Adipocyte (in vitro differentiated cells): Measurements from ENCODE around the gene SLC35G2.
A peak's percentile ranks its signal among the peaks of the same experiment; 100 is the strongest.

Experiments
- DNase-seq: peaks from one replicate; pipeline ENCODE4 v3.0.0-alpha.2; 2015; ENCODE audit warnings: low read depth
- H3K27me3 ChIP-seq: replicated peaks from 2 replicates; pipeline ENCODE4 v1.7.0; 2013; ENCODE audit warnings: mild to moderate bottlenecking, low read length, moderate library complexity; ENCODE audit not compliant: control insufficient read depth, insufficient read depth
- H3K36me3 ChIP-seq: 2 replicates; pipeline ENCODE4 v1.7.0; 2013; ENCODE audit warnings: low read length, mild to moderate bottlenecking, moderate library complexity; ENCODE audit not compliant: control insufficient read depth, insufficient read depth, severe bottlenecking
- H3K4me1 ChIP-seq: 2 replicates; pipeline ENCODE4 v1.7.0; 2013; ENCODE audit warnings: mild to moderate bottlenecking, low read length, moderate library complexity; ENCODE audit not compliant: control insufficient read depth, insufficient read depth
- H3K4me3 ChIP-seq: 2 replicates; pipeline ENCODE4 v1.7.0; 2013; ENCODE audit warnings: mild to moderate bottlenecking, low read length, moderate library complexity
- H3K9ac ChIP-seq: 2 replicates; pipeline ENCODE4 v1.7.0; 2013; ENCODE audit warnings: mild to moderate bottlenecking, low read length, moderate library complexity
- H3K9me3 ChIP-seq: 2 replicates; pipeline ENCODE4 v1.7.0; 2013; ENCODE audit warnings: mild to moderate bottlenecking, low read length, moderate library complexity; ENCODE audit not compliant: control insufficient read depth

Gene SLC35G2

DNA sequence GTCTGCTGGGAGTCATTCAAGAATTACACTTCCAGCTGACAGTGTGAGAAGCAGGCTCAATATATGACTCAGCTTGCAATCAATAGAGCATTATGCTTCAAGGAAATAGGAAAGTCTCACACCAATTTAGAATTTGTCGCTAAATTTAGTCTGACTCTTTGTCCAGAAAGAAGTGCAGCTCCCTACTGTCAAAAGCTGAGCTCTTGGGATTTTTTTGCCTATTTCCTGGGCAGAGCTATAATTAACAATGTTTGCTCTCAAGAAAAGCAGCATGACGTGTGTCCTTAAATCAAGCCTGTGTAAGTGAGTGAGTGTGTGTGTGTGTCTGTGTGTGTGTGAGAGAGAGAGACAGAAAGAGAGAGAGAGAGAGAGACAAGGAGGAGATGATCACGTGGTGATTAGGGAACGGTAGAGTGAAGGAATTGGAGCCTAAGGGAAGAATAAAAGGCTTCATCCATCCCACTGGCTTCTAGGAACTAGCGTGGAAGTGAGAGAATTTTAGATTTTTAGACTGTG, 16.4 kb upstream of the SLC35G2 start:
- Histone ChIP-seq H3K4me1 (peaks cover 9% of the 10 kb centered on the region), H3K27me3 (no peaks in the 10 kb centered on the region), H3K9me3 (no peaks in the 10 kb centered on the region), H3K4me3 (peak overlapping the region; percentile 23), H3K36me3 (no peaks in the 10 kb centered on the region), H3K9ac (no peak overlapping the region)
- DNase-seq = peak; percentile 22

DNA sequence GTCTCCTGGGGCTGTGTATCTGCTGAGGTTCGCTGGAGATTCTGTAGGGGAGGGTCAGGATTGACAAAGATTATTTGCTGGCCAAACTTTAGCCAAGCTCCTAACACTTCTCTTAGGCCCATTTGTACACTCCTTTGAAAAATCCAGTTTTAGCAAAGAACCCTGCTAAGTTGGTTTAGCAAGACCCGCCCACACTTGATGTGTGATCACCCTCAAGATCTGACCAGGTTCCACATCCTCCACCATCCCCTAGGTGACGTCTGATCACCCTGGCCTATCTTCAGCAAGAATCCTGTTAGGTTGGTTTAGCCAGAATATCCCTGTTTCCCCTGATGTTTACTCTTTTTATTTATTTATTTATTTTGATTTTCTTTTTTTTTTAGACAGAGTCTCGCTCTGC, 14.8 kb upstream of the SLC35G2 start:
- H3K9me3 ChIP-seq = no peaks in the 10 kb centered on the region
- H3K9ac ChIP-seq = no peak overlapping the region
- no peak for DNase-seq
- H3K4me3 ChIP-seq = no peak overlapping the region
- no peaks in the 10 kb centered on the region for H3K27me3 ChIP-seq
- H3K4me1 ChIP-seq = peaks cover 9% of the 10 kb centered on the region
- no peaks in the 10 kb centered on the region for H3K36me3 ChIP-seq

DNA sequence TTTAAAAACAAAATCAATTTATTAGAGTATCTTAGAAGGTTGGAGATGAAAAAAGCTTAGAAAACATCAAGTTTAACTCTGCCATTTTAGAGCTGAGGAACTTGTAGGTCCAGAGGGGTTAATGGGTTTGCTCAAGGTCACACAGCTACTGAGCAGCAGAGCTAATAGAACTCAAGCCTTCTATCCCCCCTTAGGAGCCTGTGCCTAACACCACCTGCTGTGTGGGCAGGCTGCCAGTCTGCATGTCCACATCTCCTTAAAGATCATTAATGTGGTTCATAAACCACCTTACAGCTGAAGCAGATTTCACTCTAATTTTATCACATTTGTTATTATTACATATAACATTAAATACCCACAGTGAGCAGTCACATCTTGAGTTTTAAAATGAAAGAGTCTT, 14.1 kb upstream of the SLC35G2 start:
- Histone ChIP-seq H3K4me3 (no peak overlapping the region), H3K27me3 (no peaks in the 10 kb centered on the region), H3K9me3 (no peaks in the 10 kb centered on the region), H3K36me3 (no peaks in the 10 kb centered on the region), H3K9ac (no peak overlapping the region), H3K4me1 (peaks cover 9% of the 10 kb centered on the region)
- DNase-seq = no peak

DNA sequence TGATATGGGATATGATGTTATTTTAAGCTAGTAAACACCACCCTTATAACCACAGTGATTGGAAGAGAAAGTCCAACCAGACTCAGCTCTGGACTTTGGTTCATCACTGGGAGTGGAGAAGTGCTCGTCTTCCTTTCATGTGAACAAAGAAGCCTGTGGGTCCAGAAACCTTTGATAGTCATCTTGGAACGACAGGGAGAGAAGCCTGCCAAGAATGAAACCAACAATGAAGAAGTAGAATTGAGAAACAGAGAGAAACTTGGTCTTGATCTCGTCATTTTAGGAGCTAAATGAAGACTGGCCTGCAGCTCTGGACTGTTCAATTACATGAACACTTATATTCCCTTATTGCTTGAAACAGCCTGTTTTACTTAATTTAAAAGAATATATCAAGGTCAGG, 13.1 kb upstream of the SLC35G2 start:
- H3K4me3 ChIP-seq = no peak overlapping the region

DNA sequence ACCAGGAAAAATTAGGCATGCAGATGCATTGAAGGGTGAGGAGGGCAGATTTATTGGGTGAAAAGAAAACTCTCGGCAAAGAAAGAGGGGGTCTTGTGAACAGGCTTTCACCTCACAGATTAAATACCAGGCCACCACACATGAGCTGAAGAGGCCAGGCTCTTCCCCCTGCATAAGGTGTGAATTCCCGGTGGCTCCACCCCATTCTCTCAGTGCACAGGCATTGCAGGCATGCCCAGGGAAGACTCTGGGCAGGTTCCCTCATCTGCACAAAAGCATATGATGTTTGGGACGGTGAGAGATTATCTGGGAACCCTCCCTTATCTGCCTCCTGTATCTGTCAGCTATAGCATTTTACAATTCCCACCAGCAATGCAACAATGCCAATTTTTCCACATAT, 7.2 kb upstream of the SLC35G2 start:
- no peak overlapping the region for H3K4me3 ChIP-seq
- no peaks in the 10 kb centered on the region for H3K27me3 ChIP-seq
- no peak for DNase-seq
- H3K9ac ChIP-seq = no peak overlapping the region
- no peaks in the 10 kb centered on the region for H3K36me3 ChIP-seq
- H3K9me3 ChIP-seq = no peaks in the 10 kb centered on the region
- H3K4me1 ChIP-seq = no peaks in the 10 kb centered on the region

More for the DNA sequence above, 13.1 kb upstream of the SLC35G2 start:
- no peaks in the 10 kb centered on the region for H3K9me3 ChIP-seq
- H3K9ac ChIP-seq = no peak overlapping the region
- peaks cover 9% of the 10 kb centered on the region for H3K4me1 ChIP-seq
- H3K27me3 ChIP-seq = no peaks in the 10 kb centered on the region
- no peak for DNase-seq
- no peaks in the 10 kb centered on the region for H3K36me3 ChIP-seq

DNA sequence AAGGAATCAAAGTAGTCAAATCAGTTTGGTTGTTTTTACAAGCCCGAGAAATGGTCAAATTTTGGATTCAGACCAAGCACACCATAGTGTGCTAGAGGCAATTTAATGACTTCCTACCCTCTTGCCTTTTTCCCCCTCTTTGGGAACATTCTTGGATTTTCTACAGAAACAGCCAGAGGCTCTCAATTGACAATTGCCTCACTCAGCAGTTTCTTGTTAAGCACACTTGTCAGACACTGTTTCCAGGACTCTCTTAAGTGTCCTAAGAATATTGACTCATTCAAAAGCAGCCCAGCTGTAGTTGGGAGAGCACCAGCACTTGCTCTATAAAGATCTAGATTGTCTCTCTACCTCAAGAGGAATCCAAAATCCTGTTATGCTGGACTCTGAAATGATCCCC, 1.5 kb upstream of the SLC35G2 start:
- H3K36me3 ChIP-seq = no peaks in the 10 kb centered on the region
- H3K9ac ChIP-seq = no peak overlapping the region

DNA sequence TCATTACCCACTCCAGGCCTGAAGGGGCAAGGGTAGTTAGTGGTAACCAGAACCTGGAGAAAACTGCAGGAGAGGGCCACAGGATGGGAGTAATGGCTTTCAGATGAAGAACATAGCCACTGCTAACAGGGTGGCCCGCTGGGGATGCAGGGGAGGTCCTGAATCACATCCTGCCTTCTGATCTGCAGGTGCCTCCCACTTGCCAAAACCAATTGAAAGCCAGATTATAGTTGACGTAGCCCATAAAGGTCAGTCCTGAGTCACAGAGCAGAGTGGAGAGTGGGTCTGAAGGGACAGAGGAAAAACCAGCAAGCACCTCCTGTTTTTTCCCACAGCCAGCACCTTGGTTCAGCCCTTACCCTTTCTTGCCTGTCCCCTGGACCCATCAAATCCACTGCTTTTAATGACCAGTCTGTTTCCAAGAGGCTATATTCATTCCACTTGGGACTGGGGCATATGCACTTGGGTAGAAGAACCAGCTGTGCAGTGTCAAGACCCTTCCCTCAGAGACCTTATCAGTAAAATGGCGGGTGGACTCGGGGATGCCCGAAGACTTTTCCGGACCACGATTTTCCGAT, 646 bp upstream of the SLC35G2 start:
- DNase-seq = peak; percentile 48
- Histone ChIP-seq H3K4me1 (peaks cover 31% of the 10 kb centered on the region), H3K27me3 (no peaks in the 10 kb centered on the region), H3K9ac (peak overlapping the region; percentile 90), H3K9me3 (no peaks in the 10 kb centered on the region), H3K4me3 (peak overlapping the region; percentile 92), H3K36me3 (no peaks in the 10 kb centered on the region)

More for the DNA sequence above, 1.5 kb upstream of the SLC35G2 start:
- no peaks in the 10 kb centered on the region for H3K9me3 ChIP-seq
- H3K4me3 ChIP-seq = no peak overlapping the region
- peaks cover 31% of the 10 kb centered on the region for H3K4me1 ChIP-seq
- DNase-seq = peak; percentile 66
- H3K27me3 ChIP-seq = no peaks in the 10 kb centered on the region

DNA sequence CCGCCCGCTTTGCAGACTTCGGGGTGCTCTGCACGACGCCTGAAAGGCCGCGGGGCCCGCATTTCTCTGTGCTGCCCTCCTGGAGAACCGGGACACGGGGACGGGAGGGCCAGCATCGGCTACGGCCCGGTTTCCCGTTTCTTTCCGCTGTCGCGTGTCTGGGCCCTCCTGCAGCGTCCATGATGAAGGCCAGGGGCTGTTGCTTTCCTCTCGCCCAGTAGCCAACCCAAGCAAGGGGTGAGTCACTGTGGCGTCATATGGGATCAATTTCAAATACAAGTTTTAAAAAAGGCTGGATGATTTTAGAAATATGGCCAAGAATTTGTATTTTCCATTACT, 435 bp downstream of the SLC35G2 start:
- Histone ChIP-seq H3K4me3 (peak overlapping the region; percentile 92), H3K4me1 (peaks cover 31% of the 10 kb centered on the region), H3K9ac (peak overlapping the region; percentile 90), H3K9me3 (peaks cover 5% of the 10 kb centered on the region), H3K27me3 (no peaks in the 10 kb centered on the region), H3K36me3 (no peaks in the 10 kb centered on the region)
- DNase-seq = peak; percentile 81

DNA sequence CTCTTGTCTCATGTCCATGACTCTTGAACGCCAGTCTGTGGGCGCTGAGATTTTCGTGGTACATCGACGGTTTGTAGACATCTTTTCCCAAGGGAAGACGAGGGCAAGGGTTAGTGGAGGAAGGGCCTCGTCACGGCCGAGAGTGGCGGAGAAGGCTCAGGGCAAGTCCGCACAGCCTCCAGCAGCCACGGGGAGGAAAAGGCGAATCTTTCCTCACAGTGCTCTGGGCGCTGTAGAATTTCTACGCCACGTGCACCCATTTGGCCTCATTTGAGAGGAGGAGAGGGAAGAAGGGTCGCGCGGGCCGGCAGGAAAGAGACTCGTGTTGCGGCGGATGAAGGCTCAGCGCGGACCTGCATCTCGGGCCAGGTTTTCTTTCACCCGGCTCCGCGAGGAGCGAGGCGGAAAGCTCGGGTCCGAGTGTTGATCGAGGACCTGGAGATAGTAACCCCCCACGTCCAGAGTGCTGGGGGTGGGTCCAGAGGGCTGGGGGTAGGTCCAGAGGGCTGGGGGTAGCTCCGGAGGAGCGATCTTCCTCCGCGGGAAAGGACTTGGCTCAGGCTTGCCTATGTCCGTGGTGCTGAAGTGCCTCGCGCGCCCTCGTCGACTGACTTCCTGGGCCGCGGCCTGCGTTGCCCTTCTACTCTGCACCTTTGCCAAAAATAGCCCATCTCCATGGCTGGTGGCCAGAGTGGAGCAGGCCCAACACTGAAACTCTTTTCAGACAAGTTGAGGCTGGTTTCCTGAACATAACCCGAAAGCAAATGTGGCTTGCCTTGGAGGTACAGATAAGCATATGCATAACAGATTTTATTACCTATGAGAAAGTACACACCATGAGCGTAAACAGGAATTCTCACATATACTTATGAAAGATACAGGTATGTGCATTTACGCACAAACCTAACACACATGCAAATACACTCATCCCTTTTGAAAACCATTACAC, 1.1 kb downstream of the SLC35G2 start:
- H3K4me3 ChIP-seq = peak overlapping the region; percentile 92
- H3K36me3 ChIP-seq = no peaks in the 10 kb centered on the region
- peak overlapping the region; percentile 90 for H3K9ac ChIP-seq
- DNase-seq = peak; percentile 75
- H3K9me3 ChIP-seq = peaks cover 5% of the 10 kb centered on the region
- peaks cover 31% of the 10 kb centered on the region for H3K4me1 ChIP-seq
- no peaks in the 10 kb centered on the region for H3K27me3 ChIP-seq

DNA sequence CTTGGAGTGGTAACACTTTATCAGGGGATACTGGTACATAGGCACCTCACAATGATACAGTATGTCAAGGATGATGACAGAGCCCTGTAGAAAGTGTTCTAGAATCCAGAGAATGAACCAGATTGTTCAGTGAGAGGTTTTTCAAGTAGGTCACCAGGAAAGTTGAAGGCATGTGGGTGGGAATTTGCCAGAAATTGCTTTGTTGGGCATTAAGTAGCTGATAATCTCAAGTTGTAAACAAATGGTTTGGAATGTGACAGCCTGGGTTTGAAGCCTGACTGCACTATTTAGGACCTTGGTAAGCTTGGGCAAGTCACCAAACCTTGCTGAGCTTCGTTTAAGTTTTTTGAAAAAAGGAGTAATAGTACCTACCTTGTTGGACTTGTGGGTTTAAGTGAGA, 12.5 kb downstream of the SLC35G2 start:
- DNase-seq = no peak
- H3K4me1 ChIP-seq = peaks cover 17% of the 10 kb centered on the region
- no peaks in the 10 kb centered on the region for H3K27me3 ChIP-seq
- H3K36me3 ChIP-seq = no peaks in the 10 kb centered on the region
- H3K9ac ChIP-seq = no peak overlapping the region
- H3K4me3 ChIP-seq = no peak overlapping the region
- no peaks in the 10 kb centered on the region for H3K9me3 ChIP-seq

DNA sequence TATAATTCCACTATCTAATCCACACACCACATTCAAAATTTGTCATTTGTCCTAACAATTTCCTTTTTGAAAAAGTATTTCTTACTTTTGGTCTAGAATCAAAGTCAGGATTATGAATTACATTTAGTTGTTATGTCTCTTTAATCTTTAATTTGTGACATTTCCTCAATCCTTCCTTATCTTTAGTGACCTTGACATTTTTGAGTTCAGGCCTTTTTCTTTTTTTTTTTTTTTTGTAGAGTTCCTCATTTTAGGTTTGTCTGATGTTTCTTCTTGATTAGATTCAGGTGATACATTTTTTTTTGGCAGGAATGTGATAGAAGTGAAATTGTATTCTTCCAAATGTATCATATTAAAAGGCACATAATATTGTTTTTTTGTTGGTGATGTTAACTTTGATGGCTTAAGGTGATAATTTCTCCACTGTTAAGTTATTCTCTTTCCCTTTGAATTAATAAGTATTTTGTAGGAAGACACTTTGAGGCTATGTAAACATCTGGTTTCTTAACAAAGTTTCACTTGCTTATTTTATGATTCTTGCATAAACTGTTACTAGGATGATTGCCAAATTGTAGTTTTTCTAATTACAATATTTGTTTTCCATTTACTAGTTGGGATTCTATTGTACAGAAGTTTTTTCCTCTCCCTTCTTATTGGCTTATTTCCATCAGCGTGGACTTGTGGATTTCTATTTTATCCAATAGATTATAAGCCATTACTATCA, 16.3 kb downstream of the SLC35G2 start:
- no peaks in the 10 kb centered on the region for H3K27me3 ChIP-seq
- DNase-seq = peak; percentile 31
- H3K9me3 ChIP-seq = no peaks in the 10 kb centered on the region
- peak overlapping the region; percentile 16 for H3K4me3 ChIP-seq
- H3K4me1 ChIP-seq = peaks cover 31% of the 10 kb centered on the region
- H3K9ac ChIP-seq = peak overlapping the region; percentile 34
- H3K36me3 ChIP-seq = peaks cover 3% of the 10 kb centered on the region
